ENCODE measurements around the gene MRPS11. TPM values are rescaled to one million over a fixed set of nuclear protein-coding genes. Genes with fewer than 3 reads are reported as not detected.
A peak's percentile ranks its signal among the peaks of the same experiment; 100 is the strongest.

Gene MRPS11
- 58.9 TPM for total RNA-seq (ENCODE audit: unreplicated experiment)
- long read RNA-seq, transcript MRPS11-201 (6 exons, 3,644 nt): major isoform, 21 of 47 reads
- long read RNA-seq, partial matches to known transcripts: 6 of 47 reads
- long read RNA-seq, other reads (novel, unspliced or antisense): 17 of 47 reads

GRCh38 chr15:88467073-88467934 is at the start of gene MRPS11, which contains the start of gene MRPL46:
Gene MRPS11, plus strand, starts transcription at chr15:88467708. Its CDS starts 10 bp downstream, at chr15:88467718.
Gene MRPL46, minus strand, starts transcription at chr15:88467388. Its CDS starts 11 bp downstream, at chr15:88467377.
- H3K9me3 Mint-ChIP-seq (ENCODE audit: unreplicated experiment): peaks cover 11% of the 10 kb centered on the region

GRCh38 chr15:88419830-88420229 is 47.7 kb upstream of the MRPS11 start:
- H3K4me3 Mint-ChIP-seq (ENCODE audit: unreplicated experiment): no peak overlapping the region
- H3K36me3 Mint-ChIP-seq (ENCODE audit: unreplicated experiment): no peaks in the 10 kb centered on the region
- no peak overlapping the region for H3K27ac Mint-ChIP-seq (ENCODE audit: unreplicated experiment)
- no peaks in the 10 kb centered on the region for H3K4me1 Mint-ChIP-seq (ENCODE audit: low read depth, unreplicated experiment)
- no peak for DNase-seq
- H3K27me3 Mint-ChIP-seq (ENCODE audit: unreplicated experiment): no peaks in the 10 kb centered on the region
- H3K9me3 Mint-ChIP-seq (ENCODE audit: unreplicated experiment): no peaks in the 10 kb centered on the region
- TF ChIP-seq, protein P1, sequence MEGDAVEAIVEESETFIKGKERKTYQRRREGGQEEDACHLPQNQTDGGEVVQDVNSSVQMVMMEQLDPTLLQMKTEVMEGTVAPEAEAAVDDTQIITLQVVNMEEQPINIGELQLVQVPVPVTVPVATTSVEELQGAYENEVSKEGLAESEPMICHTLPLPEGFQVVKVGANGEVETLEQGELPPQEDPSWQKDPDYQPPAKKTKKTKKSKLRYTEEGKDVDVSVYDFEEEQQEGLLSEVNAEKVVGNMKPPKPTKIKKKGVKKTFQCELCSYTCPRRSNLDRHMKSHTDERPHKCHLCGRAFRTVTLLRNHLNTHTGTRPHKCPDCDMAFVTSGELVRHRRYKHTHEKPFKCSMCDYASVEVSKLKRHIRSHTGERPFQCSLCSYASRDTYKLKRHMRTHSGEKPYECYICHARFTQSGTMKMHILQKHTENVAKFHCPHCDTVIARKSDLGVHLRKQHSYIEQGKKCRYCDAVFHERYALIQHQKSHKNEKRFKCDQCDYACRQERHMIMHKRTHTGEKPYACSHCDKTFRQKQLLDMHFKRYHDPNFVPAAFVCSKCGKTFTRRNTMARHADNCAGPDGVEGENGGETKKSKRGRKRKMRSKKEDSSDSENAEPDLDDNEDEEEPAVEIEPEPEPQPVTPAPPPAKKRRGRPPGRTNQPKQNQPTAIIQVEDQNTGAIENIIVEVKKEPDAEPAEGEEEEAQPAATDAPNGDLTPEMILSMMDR (IDR thresholded peaks at IDR 0.05; ENCODE audit: partially characterized antibody, unreplicated experiment): no peak

More at GRCh38 chr15:88467073-88467934, at the start of gene MRPS11, which contains the start of gene MRPL46:
- H3K27me3 Mint-ChIP-seq (ENCODE audit: unreplicated experiment): peaks cover 5% of the 10 kb centered on the region
- no peaks in the 10 kb centered on the region for H3K36me3 Mint-ChIP-seq (ENCODE audit: unreplicated experiment)
- peak; percentile 94 for DNase-seq
- peak within 1 kb of the TSS; percentile 97 for H3K4me3 Mint-ChIP-seq (ENCODE audit: unreplicated experiment)
- TF ChIP-seq, protein P1 (IDR thresholded peaks at IDR 0.05; ENCODE audit: partially characterized antibody, unreplicated experiment): no peak
- H3K27ac Mint-ChIP-seq (ENCODE audit: unreplicated experiment): peak within 1 kb of the TSS; percentile 98
- peaks cover 14% of the 10 kb centered on the region for H3K4me1 Mint-ChIP-seq (ENCODE audit: low read depth, unreplicated experiment)

DNA sequence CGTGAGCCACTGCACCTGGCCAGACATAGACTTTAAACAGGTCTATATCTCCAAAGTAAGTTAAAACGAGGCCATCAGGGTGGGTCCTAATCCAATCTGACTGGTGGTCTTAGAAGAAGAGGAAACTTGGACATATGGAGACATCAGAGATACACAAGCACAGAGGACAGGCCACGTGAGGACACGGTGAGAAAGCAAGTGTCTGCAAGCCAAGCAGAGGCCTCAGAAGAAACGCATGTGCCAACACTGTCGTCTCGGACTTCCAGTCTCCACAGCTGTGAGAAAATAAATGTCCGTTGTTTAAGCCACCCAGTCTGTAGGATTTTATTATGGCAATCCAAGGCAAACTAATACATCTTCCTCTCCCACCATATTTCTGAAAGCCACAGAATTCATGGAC is 44.2 kb upstream of the MRPS11 start:
- H3K4me1 Mint-ChIP-seq (ENCODE audit: low read depth, unreplicated experiment): no peaks in the 10 kb centered on the region
- H3K27me3 Mint-ChIP-seq (ENCODE audit: unreplicated experiment): no peaks in the 10 kb centered on the region

DNA sequence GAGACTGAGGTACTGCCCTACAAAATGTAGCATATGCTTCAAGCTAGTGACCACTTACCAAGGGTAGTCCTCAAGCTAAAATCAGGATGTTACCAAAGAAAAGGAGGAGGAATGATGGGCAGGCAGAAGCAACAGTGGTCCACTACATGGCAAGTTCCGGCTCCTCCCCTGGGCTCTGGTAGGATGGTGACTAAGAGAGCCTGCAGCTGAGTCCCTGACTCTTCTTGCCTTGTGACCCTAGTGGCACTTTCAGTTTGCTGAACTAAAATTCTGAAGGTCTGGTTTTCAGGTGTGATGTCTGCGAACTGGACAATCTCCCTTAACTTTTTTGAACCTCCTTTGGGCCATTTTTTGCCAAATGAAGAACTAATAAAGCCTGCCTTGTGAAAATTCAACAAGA is 41.2 kb upstream of the MRPS11 start:
- peaks cover 7% of the 10 kb centered on the region for H3K27me3 Mint-ChIP-seq (ENCODE audit: unreplicated experiment)
- no peaks in the 10 kb centered on the region for H3K36me3 Mint-ChIP-seq (ENCODE audit: unreplicated experiment)
- H3K9me3 Mint-ChIP-seq (ENCODE audit: unreplicated experiment): no peaks in the 10 kb centered on the region
- H3K27ac Mint-ChIP-seq (ENCODE audit: unreplicated experiment): no peak overlapping the region
- H3K4me3 Mint-ChIP-seq (ENCODE audit: unreplicated experiment): no peak overlapping the region
- no peak for DNase-seq
- TF ChIP-seq, protein P1 (IDR thresholded peaks at IDR 0.05; ENCODE audit: partially characterized antibody, unreplicated experiment): no peak
- no peaks in the 10 kb centered on the region for H3K4me1 Mint-ChIP-seq (ENCODE audit: low read depth, unreplicated experiment)

More for the DNA sequence above, 44.2 kb upstream of the MRPS11 start:
- no peaks in the 10 kb centered on the region for H3K36me3 Mint-ChIP-seq (ENCODE audit: unreplicated experiment)
- no peak overlapping the region for H3K4me3 Mint-ChIP-seq (ENCODE audit: unreplicated experiment)
- H3K9me3 Mint-ChIP-seq (ENCODE audit: unreplicated experiment): no peaks in the 10 kb centered on the region
- H3K27ac Mint-ChIP-seq (ENCODE audit: unreplicated experiment): no peak overlapping the region
- no peak for DNase-seq
- TF ChIP-seq, protein P1 (IDR thresholded peaks at IDR 0.05; ENCODE audit: partially characterized antibody, unreplicated experiment): no peak

DNA sequence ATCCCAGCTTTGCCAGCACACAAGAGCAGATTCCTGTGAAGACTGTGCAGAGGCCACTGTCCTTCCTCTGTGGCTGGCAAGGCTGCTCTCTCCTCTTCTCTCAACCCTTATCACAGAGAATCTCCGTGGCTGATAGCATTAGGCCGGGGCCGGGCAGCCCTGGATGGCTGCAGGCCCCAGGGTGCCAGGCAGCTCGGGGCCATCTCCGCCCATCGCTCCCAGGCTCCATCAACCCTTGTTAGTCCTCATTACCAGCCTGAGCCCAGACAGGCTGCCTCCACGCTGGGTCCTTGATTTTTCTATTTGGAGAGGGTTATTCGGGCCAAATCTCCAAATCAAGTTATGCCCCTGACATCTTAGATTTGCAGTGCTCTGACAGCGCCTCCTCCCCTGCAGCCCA is 39.5 kb upstream of the MRPS11 start:
- H3K27me3 Mint-ChIP-seq (ENCODE audit: unreplicated experiment): peaks cover 7% of the 10 kb centered on the region
- no peak for DNase-seq
- no peaks in the 10 kb centered on the region for H3K36me3 Mint-ChIP-seq (ENCODE audit: unreplicated experiment)
- no peaks in the 10 kb centered on the region for H3K4me1 Mint-ChIP-seq (ENCODE audit: low read depth, unreplicated experiment)
- TF ChIP-seq, protein P1 (IDR thresholded peaks at IDR 0.05; ENCODE audit: partially characterized antibody, unreplicated experiment): no peak
- no peaks in the 10 kb centered on the region for H3K9me3 Mint-ChIP-seq (ENCODE audit: unreplicated experiment)
- no peak overlapping the region for H3K27ac Mint-ChIP-seq (ENCODE audit: unreplicated experiment)
- H3K4me3 Mint-ChIP-seq (ENCODE audit: unreplicated experiment): no peak overlapping the region

All from glutamatergic neuron (in vitro differentiated cells).